ENCODE results near the gene RERE.

The RERE gene

GRCh38 chr1:8518490-8518801 lies 299.0 kb downstream of the RERE start:
- in situ Hi-C loops (cut with MboI; ENCODE audit: low pct_unique_long_range_greater_than_20kb, low sequenced_read_pairs, unreplicated experiment) = no loop called here
- no peak for DNase-seq (ENCODE audit: low spot score)
- TF ChIP-seq, protein P1, sequence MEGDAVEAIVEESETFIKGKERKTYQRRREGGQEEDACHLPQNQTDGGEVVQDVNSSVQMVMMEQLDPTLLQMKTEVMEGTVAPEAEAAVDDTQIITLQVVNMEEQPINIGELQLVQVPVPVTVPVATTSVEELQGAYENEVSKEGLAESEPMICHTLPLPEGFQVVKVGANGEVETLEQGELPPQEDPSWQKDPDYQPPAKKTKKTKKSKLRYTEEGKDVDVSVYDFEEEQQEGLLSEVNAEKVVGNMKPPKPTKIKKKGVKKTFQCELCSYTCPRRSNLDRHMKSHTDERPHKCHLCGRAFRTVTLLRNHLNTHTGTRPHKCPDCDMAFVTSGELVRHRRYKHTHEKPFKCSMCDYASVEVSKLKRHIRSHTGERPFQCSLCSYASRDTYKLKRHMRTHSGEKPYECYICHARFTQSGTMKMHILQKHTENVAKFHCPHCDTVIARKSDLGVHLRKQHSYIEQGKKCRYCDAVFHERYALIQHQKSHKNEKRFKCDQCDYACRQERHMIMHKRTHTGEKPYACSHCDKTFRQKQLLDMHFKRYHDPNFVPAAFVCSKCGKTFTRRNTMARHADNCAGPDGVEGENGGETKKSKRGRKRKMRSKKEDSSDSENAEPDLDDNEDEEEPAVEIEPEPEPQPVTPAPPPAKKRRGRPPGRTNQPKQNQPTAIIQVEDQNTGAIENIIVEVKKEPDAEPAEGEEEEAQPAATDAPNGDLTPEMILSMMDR (IDR thresholded peaks at IDR 0.05; ENCODE audit: extremely low read depth, insufficient read depth, missing control alignments) = no peak

GRCh38 chr1:8517661-8518489 lies 299.6 kb downstream of the RERE start:
- TF ChIP-seq, protein P1 (IDR thresholded peaks at IDR 0.05; ENCODE audit: extremely low read depth, insufficient read depth, missing control alignments) = no peak

GRCh38 chr1:8516793-8517556 lies 300.5 kb downstream of the RERE start:
- TF ChIP-seq, protein P1 (IDR thresholded peaks at IDR 0.05; ENCODE audit: extremely low read depth, insufficient read depth, missing control alignments) = no peak
- DNase-seq (ENCODE audit: low spot score) = no peak
- in situ Hi-C loops (cut with MboI; ENCODE audit: low pct_unique_long_range_greater_than_20kb, low sequenced_read_pairs, unreplicated experiment) = no loop called here

More at GRCh38 chr1:8517661-8518489, 299.6 kb downstream of the RERE start:
- in situ Hi-C loops (cut with MboI; ENCODE audit: low pct_unique_long_range_greater_than_20kb, low sequenced_read_pairs, unreplicated experiment) = no loop called here
- DNase-seq (ENCODE audit: low spot score) = no peak

- no peak for DNase-seq (ENCODE audit: low spot score)
- in situ Hi-C loops (cut with MboI; ENCODE audit: low pct_unique_long_range_greater_than_20kb, low sequenced_read_pairs, unreplicated experiment) = no loop called here
- TF ChIP-seq, protein P1 (IDR thresholded peaks at IDR 0.05; ENCODE audit: extremely low read depth, insufficient read depth, missing control alignments) = no peak
Observed at GRCh38 chr1:8516278-8516777, 301.1 kb downstream of the RERE start.

GRCh38 chr1:8512504-8512903 lies 304.9 kb downstream of the RERE start:
- TF ChIP-seq, protein P1 (IDR thresholded peaks at IDR 0.05; ENCODE audit: extremely low read depth, insufficient read depth, missing control alignments) = no peak
- no peak for DNase-seq (ENCODE audit: low spot score)
- in situ Hi-C loops (cut with MboI; ENCODE audit: low pct_unique_long_range_greater_than_20kb, low sequenced_read_pairs, unreplicated experiment) = no loop called here

GRCh38 chr1:8510041-8510823 lies 307.2 kb downstream of the RERE start:
- in situ Hi-C loops (cut with MboI; ENCODE audit: low pct_unique_long_range_greater_than_20kb, low sequenced_read_pairs, unreplicated experiment) = no loop called here
- DNase-seq (ENCODE audit: low spot score) = peak; percentile 65
- TF ChIP-seq, protein P1 (IDR thresholded peaks at IDR 0.05; ENCODE audit: extremely low read depth, insufficient read depth, missing control alignments) = no peak

All from GM13977 (cell line).